ENCODE data around the gene PPIF.

DNA sequence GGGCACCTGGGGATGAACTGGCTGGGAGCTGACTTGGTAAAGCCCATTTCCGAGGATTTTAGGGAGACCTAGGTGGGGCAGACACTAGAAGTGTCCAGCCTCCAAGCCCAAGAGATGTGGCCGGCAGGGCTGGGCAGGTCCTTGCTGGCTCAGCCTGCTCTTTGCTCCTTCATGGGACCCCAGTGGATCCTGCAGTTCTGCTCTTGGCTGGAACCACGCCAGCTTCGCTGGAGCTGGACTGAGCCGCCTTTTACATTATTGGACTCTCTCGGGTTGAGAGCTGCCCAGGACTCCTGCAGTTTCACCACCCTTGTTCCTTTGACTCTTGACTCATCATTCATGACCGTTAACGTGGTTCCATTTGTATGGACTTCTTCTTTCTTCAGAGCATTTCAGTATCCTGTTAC lies 5.7 kb downstream of the PPIF start:
- TF ChIP-seq GATA2 (IDR thresholded peaks at IDR 0.05; ENCODE audit: low read depth, low read length) (no peak), GATA3 (IDR thresholded peaks at IDR 0.05; ENCODE audit: low read depth, low read length) (no peak)
